Measurements from ENCODE around the gene PSIP1. TPM values are rescaled to one million over a fixed set of nuclear protein-coding genes. Genes with fewer than 3 reads are reported as not detected.

Gene PSIP1
- total RNA-seq, 1 experiment from 2014 or later, result 362 TPM

DNA sequence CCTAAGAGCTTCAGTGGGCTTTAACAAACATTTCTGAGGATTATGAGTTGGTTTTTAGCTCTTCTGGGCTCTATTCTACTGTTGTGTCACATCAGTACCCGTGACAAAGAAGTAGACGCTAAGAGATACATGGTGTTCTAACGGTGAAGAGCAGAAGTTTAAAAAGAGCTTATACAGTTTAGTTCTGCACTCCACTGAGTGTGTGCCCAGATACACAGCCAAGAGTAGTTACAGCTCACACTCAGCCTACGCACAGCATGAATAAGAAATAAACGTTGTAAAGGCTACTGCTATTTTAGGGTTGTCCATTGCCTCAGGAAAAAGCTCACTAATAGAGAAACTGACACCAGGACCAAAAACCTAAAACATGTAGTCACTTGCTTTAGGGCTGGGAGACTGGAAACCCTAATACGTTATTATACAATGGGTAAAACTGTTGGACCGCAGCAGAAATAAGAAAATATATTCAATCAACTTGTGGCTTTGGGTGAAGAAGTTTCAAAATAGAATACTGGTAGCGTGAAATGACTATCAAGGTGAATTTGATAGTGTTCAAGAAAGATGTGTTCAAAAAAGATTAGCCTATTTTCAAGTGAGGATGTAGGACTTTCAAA, 34.7 kb downstream of the PSIP1 start:
- Histone ChIP-seq H4K8ac (replicated peaks; ENCODE audit: insufficient read length, low read depth, low read length) (no peak overlapping the region), H4K5ac (ENCODE audit: insufficient read length, low read depth, low read length) (no peak overlapping the region), H2AFZ (ENCODE audit: low read length) (no peak overlapping the region), H3K79me1 (ENCODE audit: insufficient read depth, low read depth, low read length, poor library complexity, severe bottlenecking) (peaks cover 2% of the 10 kb centered on the region), H3K18ac (ENCODE audit: insufficient read length, low read depth, low read length) (no peak overlapping the region), H3K4me1 (ENCODE audit: insufficient read depth, low read length) (no peaks in the 10 kb centered on the region), H3K9ac (ENCODE audit: extremely low read depth, insufficient read length, low read length) (no peak overlapping the region), H2BK5ac (ENCODE audit: insufficient read length, low read length) (no peak overlapping the region), H3K23ac (ENCODE audit: insufficient read length, low read depth, low read length) (no peak overlapping the region), H3K79me2 (ENCODE audit: insufficient read depth, low read length) (no peaks in the 10 kb centered on the region; the same call in 1 of the 2 replicates), H3K4ac (ENCODE audit: low read depth, low read length) (no peak overlapping the region), H2BK20ac (ENCODE audit: low read depth, low read length, poor library complexity, severe bottlenecking) (no peak overlapping the region), H3K56ac (ENCODE audit: insufficient read length, low read depth, low read length) (no peak overlapping the region), H4K20me1 (ENCODE audit: control insufficient read depth, insufficient read depth, insufficient read length) (no peaks in the 10 kb centered on the region), H3K23me2 (ENCODE audit: insufficient read length, low read depth, low read length, poor library complexity, severe bottlenecking) (no peaks in the 10 kb centered on the region), H4K91ac (ENCODE audit: insufficient read length, low read depth, low read length) (no peak overlapping the region), H3K27ac (ENCODE audit: insufficient read length, low read depth, low read length) (no peak overlapping the region), H3T11ph (ENCODE audit: low read length) (no peak overlapping the region), H2AK5ac (ENCODE audit: insufficient read length, low read length) (no peak overlapping the region), H2BK120ac (ENCODE audit: low read depth, low read length, poor library complexity, severe bottlenecking) (no peak overlapping the region), H3K27me3 (ENCODE audit: insufficient read depth, low read length) (no peaks in the 10 kb centered on the region), H3K14ac (ENCODE audit: insufficient read depth, low read length) (no peak overlapping the region), H3K9me3 (ENCODE audit: control insufficient read depth, low read depth, low read length) (no peaks in the 10 kb centered on the region), H3K4me2 (ENCODE audit: insufficient read depth, insufficient read length, low read length) (no peak overlapping the region), H2BK15ac (ENCODE audit: low read depth, low read length) (no peak overlapping the region), H2BK12ac (ENCODE audit: insufficient read length, low read depth, low read length) (no peak overlapping the region)
- Mint-ChIP-seq H3K27me3 (ENCODE audit: low read depth) (no peaks in the 10 kb centered on the region), H3K9me3 (no peaks in the 10 kb centered on the region), H3K4me1 (peaks cover 2 to 4% of the 10 kb centered on the region in 2 experiments; a peak in 3 of 4 replicates), H3K36me3 (ENCODE audit: insufficient read depth in 1 of 3, low read depth in 3 of 3) (peaks cover 33 to 79% (median 76%) of the 10 kb centered on the region in 3 experiments), H3K27ac (peak overlapping the region in 1 of 3 experiments; percentile 69; a peak in 1 of 7 replicates), H3K4me3 (no peak overlapping the region)
- WGBS (ENCODE audit: extremely low coverage, insufficient read length, low lambda C conversion rate), result no CpG with 5 or more reads among the region's 8 CpGs
- no peak for DNase-seq
- TF ChIP-seq, protein P1, sequence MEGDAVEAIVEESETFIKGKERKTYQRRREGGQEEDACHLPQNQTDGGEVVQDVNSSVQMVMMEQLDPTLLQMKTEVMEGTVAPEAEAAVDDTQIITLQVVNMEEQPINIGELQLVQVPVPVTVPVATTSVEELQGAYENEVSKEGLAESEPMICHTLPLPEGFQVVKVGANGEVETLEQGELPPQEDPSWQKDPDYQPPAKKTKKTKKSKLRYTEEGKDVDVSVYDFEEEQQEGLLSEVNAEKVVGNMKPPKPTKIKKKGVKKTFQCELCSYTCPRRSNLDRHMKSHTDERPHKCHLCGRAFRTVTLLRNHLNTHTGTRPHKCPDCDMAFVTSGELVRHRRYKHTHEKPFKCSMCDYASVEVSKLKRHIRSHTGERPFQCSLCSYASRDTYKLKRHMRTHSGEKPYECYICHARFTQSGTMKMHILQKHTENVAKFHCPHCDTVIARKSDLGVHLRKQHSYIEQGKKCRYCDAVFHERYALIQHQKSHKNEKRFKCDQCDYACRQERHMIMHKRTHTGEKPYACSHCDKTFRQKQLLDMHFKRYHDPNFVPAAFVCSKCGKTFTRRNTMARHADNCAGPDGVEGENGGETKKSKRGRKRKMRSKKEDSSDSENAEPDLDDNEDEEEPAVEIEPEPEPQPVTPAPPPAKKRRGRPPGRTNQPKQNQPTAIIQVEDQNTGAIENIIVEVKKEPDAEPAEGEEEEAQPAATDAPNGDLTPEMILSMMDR (conservative IDR thresholded peaks at IDR 0.05), result no peak
